ENCODE measurements around the gene CFL1.
A peak's percentile ranks its signal among the peaks of the same experiment; 100 is the strongest.

The CFL1 gene

GRCh38 chr11:65826984-65827735 is 30.8 kb downstream of the CFL1 start:
- TF ChIP-seq FOXP2 (optimal IDR thresholded peaks at IDR 0.05; ENCODE audit: control extremely low read depth, extremely low read length, insufficient read depth) (no peak), POLR2AphosphoS5 (IDR thresholded peaks at IDR 0.05; ENCODE audit: borderline replicate concordance, low read depth, low read length) (no peak), EZH2 (IDR thresholded peaks at IDR 0.05) (no peak)
- Histone ChIP-seq H3K9me3 (ENCODE audit: low read depth, low read length) (no peaks in the 10 kb centered on the region), H3K36me3 (ENCODE audit: insufficient read depth, low read length) (no peaks in the 10 kb centered on the region), H3K4me3 (no peak overlapping the region), H3K27ac (no peak overlapping the region), H3K9ac (ENCODE audit: insufficient read length) (no peak overlapping the region)
- no peak for DNase-seq (ENCODE audit: low read depth, low spot score)

DNA sequence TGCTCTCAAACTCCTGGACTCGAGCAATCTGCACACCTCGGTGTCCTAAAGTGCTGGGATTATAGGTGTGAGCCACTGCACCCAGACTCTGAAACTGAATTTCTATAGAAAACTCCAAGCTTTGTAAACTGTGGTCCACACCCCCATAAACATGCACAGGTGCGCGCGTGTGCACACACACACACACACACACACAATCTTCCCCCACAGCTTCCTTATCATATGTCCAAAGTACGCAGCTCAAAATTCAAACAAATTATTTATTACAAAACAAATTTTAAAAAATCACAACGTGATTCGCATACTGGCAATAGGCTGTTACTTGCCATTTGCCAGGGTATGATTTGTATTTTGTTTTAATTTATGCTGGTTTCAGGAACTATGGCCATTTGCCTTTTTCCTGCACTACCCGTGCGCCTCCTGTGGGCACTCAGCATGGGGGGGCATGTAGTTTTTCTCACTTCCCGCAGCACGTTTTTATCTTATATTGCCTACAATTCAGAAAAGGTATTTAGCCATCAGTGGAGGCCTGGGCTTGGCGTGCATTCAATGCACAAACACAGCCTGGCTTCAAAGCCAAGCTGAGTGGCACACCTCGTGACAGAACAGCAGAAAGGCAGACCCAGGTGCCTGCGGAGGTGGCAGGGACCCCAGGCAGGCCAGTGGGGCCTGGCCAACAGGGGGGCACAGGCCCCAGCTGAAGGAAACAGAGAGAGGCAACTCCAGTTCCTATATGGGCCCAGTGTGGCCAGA is 35.0 kb downstream of the CFL1 start:
- no peak for TF ChIP-seq POLR2AphosphoS5 (IDR thresholded peaks at IDR 0.05; ENCODE audit: borderline replicate concordance, low read depth, low read length)
- H3K4me3 ChIP-seq, result no peak overlapping the region
- H3K9me3 ChIP-seq (ENCODE audit: low read depth, low read length), result no peaks in the 10 kb centered on the region
- no peak overlapping the region for H3K27ac ChIP-seq
- no peaks in the 10 kb centered on the region for H3K36me3 ChIP-seq (ENCODE audit: insufficient read depth, low read length)
- H3K9ac ChIP-seq (ENCODE audit: insufficient read length), result no peak overlapping the region
- no peak for DNase-seq (ENCODE audit: low read depth, low spot score)

DNA sequence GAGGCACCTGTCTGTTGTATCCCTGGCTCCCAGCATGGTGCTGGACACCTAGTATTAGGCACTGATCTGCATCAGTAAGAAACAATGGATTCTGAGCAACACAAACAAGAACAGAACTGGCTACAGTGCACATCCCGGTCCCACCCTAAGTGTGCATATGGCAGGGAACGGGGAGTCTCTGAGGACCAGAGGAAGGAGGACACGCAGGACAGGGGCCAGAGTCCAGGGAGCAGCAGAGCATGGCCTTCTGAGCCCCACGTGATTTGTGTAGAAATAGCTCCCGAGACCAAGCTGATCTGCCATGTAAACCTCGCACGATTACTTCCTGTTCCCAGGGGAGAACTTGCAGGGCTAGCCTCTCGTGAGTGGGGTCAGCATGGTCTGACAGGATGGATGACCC is 36.9 kb downstream of the CFL1 start:
- no peak overlapping the region for H3K27ac ChIP-seq
- TF ChIP-seq FOXP2 (optimal IDR thresholded peaks at IDR 0.05; ENCODE audit: control extremely low read depth, extremely low read length, insufficient read depth) (no peak), POLR2AphosphoS5 (IDR thresholded peaks at IDR 0.05; ENCODE audit: borderline replicate concordance, low read depth, low read length) (no peak), EZH2 (IDR thresholded peaks at IDR 0.05) (no peak)
- no peak for DNase-seq (ENCODE audit: low read depth, low spot score)
- H3K9ac ChIP-seq (ENCODE audit: insufficient read length), result no peak overlapping the region
- H3K9me3 ChIP-seq (ENCODE audit: low read depth, low read length), result no peaks in the 10 kb centered on the region
- H3K4me3 ChIP-seq, result no peak overlapping the region
- no peaks in the 10 kb centered on the region for H3K36me3 ChIP-seq (ENCODE audit: insufficient read depth, low read length)

DNA sequence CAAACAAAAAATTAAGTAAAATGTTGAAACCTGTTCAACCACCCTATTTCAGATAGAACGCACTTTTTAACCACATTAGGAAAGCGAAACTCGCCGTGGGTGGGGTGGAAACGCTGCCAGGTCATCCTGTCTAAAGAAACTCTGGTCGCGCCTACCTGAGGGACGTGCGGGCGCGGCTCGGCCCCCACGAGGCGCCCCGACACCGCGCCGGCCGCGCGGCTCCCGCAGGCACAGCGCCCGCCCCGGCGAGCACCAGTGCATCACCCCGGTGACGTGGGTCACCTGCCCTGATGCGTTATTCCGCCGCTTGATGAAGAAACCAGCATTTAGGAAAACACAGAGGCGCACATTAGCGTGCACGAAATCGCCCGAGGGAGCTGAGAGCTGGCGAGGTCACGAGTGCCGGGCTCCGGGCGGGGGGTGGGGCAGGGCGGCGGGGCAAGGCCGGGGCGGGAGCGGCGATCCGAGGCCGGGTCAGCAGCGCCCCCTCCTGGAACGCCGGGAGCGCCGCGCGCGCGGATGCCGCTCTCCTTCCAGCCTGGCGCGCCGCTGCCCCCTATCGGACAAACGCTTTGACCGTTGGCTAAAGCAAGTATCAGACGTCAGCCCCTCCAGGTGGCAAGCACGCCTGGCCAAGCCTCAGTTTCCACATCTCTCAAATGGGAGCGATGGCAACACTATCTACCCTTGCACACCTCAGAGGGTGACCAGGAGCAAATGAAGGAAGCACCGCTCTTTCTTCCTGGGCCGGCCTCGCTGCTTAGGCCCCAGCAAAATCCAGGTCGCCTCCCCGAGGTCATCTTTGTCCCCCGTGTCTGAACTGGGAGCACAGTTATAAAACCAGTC is 39.9 kb downstream of the CFL1 start:
- Histone ChIP-seq H3K9ac (ENCODE audit: insufficient read length) (peak overlapping the region; percentile 81), H3K27ac (no peak overlapping the region), H3K36me3 (ENCODE audit: insufficient read depth, low read length) (no peaks in the 10 kb centered on the region), H3K4me3 (peak overlapping the region; percentile 83), H3K9me3 (ENCODE audit: low read depth, low read length) (no peaks in the 10 kb centered on the region)
- peak; percentile 40 for DNase-seq (ENCODE audit: low read depth, low spot score)
- TF ChIP-seq EZH2 (IDR thresholded peaks at IDR 0.05) (no peak), POLR2AphosphoS5 (IDR thresholded peaks at IDR 0.05; ENCODE audit: borderline replicate concordance, low read depth, low read length) (peak; percentile 41), FOXP2 (optimal IDR thresholded peaks at IDR 0.05; ENCODE audit: control extremely low read depth, extremely low read length, insufficient read depth) (no peak)

DNA sequence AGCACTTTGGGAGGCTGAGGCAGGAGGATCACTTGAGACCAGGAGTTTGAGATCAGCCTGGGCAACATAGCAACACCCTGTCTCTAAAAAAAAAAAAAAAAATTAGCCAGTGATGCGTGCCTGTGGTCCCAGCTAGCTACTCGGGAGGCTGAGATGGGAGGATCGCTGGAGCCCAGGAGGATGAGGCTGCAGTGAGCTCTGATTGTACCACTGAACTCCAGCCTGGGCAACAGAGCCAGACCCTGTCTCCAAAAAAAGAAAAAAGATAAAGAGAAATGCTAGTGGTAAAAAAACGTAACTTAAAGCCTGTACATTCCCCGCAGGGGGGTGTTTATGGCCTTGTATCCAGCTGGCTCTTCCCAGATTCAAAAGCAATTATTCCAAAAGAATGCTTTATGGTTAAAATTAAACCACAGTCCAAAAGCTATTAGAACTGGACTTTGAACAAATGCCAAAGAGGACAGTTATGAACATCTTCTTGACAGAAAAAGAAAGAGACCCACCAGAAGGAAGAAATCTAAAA is 40.6 kb downstream of the CFL1 start:
- H3K36me3 ChIP-seq (ENCODE audit: insufficient read depth, low read length), result no peaks in the 10 kb centered on the region
- DNase-seq (ENCODE audit: low read depth, low spot score), result no peak
- H3K4me3 ChIP-seq, result peak overlapping the region; percentile 83
- H3K9me3 ChIP-seq (ENCODE audit: low read depth, low read length), result no peaks in the 10 kb centered on the region
- TF ChIP-seq EZH2 (IDR thresholded peaks at IDR 0.05) (no peak), FOXP2 (optimal IDR thresholded peaks at IDR 0.05; ENCODE audit: control extremely low read depth, extremely low read length, insufficient read depth) (no peak), POLR2AphosphoS5 (IDR thresholded peaks at IDR 0.05; ENCODE audit: borderline replicate concordance, low read depth, low read length) (no peak)
- no peak overlapping the region for H3K27ac ChIP-seq
- H3K9ac ChIP-seq (ENCODE audit: insufficient read length), result peak overlapping the region; percentile 81

GRCh38 chr11:65816696-65817095 is 41.3 kb downstream of the CFL1 start:
- no peaks in the 10 kb centered on the region for H3K9me3 ChIP-seq (ENCODE audit: low read depth, low read length)
- DNase-seq (ENCODE audit: low read depth, low spot score), result no peak
- H3K27ac ChIP-seq, result no peak overlapping the region
- H3K4me3 ChIP-seq, result no peak overlapping the region
- no peaks in the 10 kb centered on the region for H3K36me3 ChIP-seq (ENCODE audit: insufficient read depth, low read length)
- H3K9ac ChIP-seq (ENCODE audit: insufficient read length), result no peak overlapping the region
- TF ChIP-seq FOXP2 (optimal IDR thresholded peaks at IDR 0.05; ENCODE audit: control extremely low read depth, extremely low read length, insufficient read depth) (no peak), POLR2AphosphoS5 (IDR thresholded peaks at IDR 0.05; ENCODE audit: borderline replicate concordance, low read depth, low read length) (no peak), EZH2 (IDR thresholded peaks at IDR 0.05) (no peak)

DNA sequence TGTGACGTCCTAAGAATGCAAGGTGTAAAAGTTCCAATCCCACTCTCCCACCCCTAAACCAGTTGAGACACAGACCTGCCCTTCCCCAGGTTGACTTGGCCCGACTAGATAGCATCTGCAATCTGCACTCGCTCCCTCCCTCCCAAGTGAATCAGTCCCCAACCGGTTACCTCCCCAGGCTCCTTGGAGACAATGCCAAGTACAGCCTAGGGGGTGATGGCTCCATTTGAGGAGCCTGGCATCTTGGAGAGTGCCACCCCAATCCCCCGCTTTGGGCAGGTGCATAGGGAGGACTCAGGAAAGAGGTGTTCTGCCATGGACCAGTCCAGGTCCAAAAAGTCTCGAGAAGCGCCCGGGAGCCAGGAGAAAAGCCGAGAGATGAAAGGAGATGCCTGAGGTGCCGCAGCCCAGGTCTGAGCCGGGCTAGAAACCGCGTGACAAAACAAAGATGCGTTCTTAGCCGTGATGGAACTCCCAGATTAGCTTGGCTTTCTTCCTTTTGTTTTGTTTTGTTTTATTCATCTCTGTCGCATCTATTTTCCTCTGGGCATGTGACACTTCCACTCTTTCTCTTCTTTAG is 42.9 kb downstream of the CFL1 start:
- no peaks in the 10 kb centered on the region for H3K36me3 ChIP-seq (ENCODE audit: insufficient read depth, low read length)
- no peak overlapping the region for H3K9ac ChIP-seq (ENCODE audit: insufficient read length)
- no peak overlapping the region for H3K27ac ChIP-seq
- H3K9me3 ChIP-seq (ENCODE audit: low read depth, low read length), result no peaks in the 10 kb centered on the region
- H3K4me3 ChIP-seq, result no peak overlapping the region
- TF ChIP-seq EZH2 (IDR thresholded peaks at IDR 0.05), result no peak
- TF ChIP-seq POLR2AphosphoS5 (IDR thresholded peaks at IDR 0.05; ENCODE audit: borderline replicate concordance, low read depth, low read length), result no peak
- no peak for TF ChIP-seq FOXP2 (optimal IDR thresholded peaks at IDR 0.05; ENCODE audit: control extremely low read depth, extremely low read length, insufficient read depth)
- DNase-seq (ENCODE audit: low read depth, low spot score), result no peak

Data from SK-N-MC (cell line).